GM21367 (cell line): ENCODE data around the gene STK32A.
"Not testable (repeated sequence)": the region's sequence is repeated elsewhere in the genome, so short reads cannot be mapped to it uniquely, and the experiment has no call there.

Experiments used
- ATAC-seq: cut with Tn5 transposase; IDR thresholded peaks from one replicate; pipeline ENCODE4 v1.9.1; 2021; ENCODE audit not compliant: unreplicated experiment

The STK32A gene

GRCh38 chr5:147234825-147235635 lies at the start of gene STK32A:
Gene STK32A, plus strand, starts transcription at chr5:147235026. Its CDS starts 4,609 bp downstream, at chr5:147239635.
- ATAC-seq, result no peak

- ATAC-seq, result no peak
Measured at GRCh38 chr5:147187099-147187540, 47.7 kb upstream of the STK32A start.

- ATAC-seq, result peak; percentile 90
Measured at GRCh38 chr5:147188200-147189108, 46.4 kb upstream of the STK32A start.

GRCh38 chr5:147189109-147189424 lies 45.8 kb upstream of the STK32A start:
- no peak for ATAC-seq

- no peak for ATAC-seq
Measured at GRCh38 chr5:147190331-147190730, 44.5 kb upstream of the STK32A start.

- no peak for ATAC-seq
Measured at GRCh38 chr5:147193123-147193522, 41.7 kb upstream of the STK32A start.

GRCh38 chr5:147200004-147200403 lies 34.8 kb upstream of the STK32A start:
- ATAC-seq, result no peak

GRCh38 chr5:147203213-147203612 lies 31.6 kb upstream of the STK32A start:
- ATAC-seq, result no peak

- no peak for ATAC-seq
Measured at GRCh38 chr5:147204576-147204975, 30.2 kb upstream of the STK32A start.

GRCh38 chr5:147208134-147208533 lies 26.7 kb upstream of the STK32A start:
- ATAC-seq, result no peak

GRCh38 chr5:147216552-147217154 lies 18.2 kb upstream of the STK32A start:
- no peak for ATAC-seq

GRCh38 chr5:147223343-147223742 lies 11.5 kb upstream of the STK32A start:
- no peak for ATAC-seq

GRCh38 chr5:147223948-147224791 lies 10.7 kb upstream of the STK32A start:
- no peak for ATAC-seq

- no peak for ATAC-seq
Measured at GRCh38 chr5:147225938-147226337, 8.9 kb upstream of the STK32A start.

- no peak for ATAC-seq
Measured at GRCh38 chr5:147226512-147226911, 8.3 kb upstream of the STK32A start.

GRCh38 chr5:147234239-147234824 lies 494 bp upstream of the STK32A start:
- no peak for ATAC-seq

GRCh38 chr5:147240266-147240985 lies 5.6 kb downstream of the STK32A start:
- no peak for ATAC-seq

- not testable (repeated sequence) for ATAC-seq
Measured at GRCh38 chr5:147243238-147243637, 8.4 kb downstream of the STK32A start.

GRCh38 chr5:147245381-147246165 lies 10.7 kb downstream of the STK32A start:
- no peak for ATAC-seq
